ENCODE measurements around the gene PFKFB2.

The PFKFB2 gene

DNA sequence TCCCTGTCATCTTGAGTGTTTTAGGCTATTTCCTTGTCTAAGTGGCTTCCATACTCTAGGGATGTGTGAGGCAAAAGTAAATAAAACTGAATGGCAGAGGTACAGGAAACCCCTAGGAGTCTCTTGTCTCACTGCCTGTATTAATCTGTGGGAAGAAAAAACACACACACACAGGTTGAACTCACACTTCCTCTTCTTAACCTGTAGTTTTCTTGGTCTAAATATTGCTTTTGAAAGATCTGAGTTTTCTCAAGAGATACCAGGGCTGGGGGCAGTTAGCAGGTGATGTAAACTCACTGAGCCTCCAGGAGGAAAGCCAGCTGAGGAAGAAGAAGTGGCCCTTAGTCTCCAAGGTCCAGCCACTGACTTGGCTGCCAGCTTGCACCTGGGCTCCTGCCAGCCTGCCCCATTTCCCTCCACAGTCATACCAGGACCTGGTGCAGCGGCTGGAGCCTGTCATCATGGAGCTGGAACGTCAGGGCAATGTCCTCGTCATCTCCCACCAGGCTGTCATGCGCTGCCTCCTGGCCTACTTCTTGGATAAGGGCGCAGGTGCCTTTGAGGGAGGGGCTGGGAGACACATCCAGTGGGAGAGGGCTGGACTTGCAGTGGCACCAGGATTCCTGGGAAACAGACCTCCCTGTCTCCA is 16.9 kb downstream of the PFKFB2 start:
- DNase-seq = no peak

DNA sequence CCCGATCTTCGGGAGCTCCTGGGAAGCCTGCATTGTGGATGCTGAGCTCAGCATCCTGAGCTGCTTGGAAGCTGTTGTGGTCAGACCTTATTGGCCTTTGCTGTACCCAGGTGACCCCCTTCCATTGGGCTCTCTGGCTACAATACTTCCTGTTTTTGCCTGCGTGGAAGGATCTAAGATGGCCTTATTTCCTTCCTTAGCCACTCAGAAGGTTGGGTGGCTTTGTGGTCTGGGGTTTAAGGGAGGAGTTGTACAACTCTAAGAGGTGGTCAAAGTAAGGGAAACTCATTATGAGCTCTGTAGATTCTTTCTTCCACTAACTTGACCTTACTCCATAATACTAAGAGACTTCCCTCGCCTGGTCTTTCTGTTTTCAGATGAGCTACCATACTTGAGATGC is 17.7 kb downstream of the PFKFB2 start:
- DNase-seq = no peak

GRCh38 chr1:207071426-207071825 is 18.4 kb downstream of the PFKFB2 start:
- DNase-seq = no peak

- no peak for DNase-seq
Measured at GRCh38 chr1:207072233-207072632, 19.2 kb downstream of the PFKFB2 start.

- no peak for DNase-seq
Measured at GRCh38 chr1:207073906-207074820, 21.1 kb downstream of the PFKFB2 start.

DNA sequence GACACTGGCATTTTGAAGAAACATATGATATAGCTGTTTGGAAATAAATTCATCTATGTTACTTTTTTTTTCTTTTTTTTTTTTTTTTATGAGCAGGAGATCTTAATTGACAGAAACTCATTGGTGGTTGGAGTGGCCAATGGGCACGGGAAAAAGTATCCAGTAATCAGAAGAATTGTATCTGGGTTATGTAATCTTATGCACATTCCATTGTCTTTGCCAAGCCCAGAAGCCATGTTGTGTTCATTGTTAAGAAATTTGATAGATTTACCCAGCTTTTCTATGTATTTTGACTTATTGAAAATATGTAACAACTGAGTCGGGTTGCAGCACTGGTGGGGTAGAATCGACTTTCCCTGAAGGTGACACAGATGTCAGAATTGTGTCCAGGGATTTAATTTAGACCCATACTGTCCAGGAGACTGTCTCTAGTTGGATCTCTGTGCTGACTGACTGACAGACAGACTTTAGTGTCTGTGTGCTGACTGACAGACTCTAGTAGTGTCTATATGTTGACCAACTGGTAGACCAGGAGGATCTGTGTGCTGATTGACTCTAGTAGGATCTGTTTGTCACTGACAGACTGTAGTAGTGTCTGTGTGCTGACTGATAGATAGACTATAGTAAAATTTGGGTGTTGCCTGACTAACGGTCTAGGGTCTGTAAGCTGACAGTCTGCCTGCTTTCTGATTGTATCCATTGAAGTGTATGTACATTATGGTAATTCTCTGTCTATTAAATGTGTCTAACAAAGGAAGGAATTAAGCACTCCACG is 23.3 kb downstream of the PFKFB2 start:
- no peak for DNase-seq

GRCh38 chr1:207077012-207077411 is 23.9 kb downstream of the PFKFB2 start:
- DNase-seq = no peak

- DNase-seq = peak; percentile 44 to 68
Measured at GRCh38 chr1:207077470-207078377, 24.6 kb downstream of the PFKFB2 start.

- DNase-seq = no peak
Measured at GRCh38 chr1:207078578-207079132, 25.6 kb downstream of the PFKFB2 start.

GRCh38 chr1:207079706-207080241 is 26.7 kb downstream of the PFKFB2 start:
- no peak for DNase-seq

DNA sequence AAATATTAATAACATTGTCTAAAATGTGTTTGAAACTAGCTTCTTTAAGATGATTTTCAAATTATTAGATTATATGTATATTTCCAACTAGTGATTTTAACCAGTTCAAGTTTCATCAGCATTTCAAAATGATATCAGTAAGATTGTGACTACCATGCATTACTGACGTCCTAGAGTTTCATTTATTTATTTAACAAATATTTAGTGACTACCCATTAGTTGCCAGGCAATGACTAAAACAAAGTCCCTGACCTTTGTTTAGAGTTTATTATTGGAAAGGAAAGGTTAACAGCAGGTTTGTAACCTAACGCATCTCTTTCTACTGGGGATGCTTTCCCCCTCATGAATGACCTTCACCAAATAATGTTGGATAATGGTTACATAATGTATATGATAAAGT is 28.0 kb downstream of the PFKFB2 start:
- no peak for DNase-seq

- DNase-seq = no peak
Measured at GRCh38 chr1:207081806-207082205, 28.7 kb downstream of the PFKFB2 start.

DNA sequence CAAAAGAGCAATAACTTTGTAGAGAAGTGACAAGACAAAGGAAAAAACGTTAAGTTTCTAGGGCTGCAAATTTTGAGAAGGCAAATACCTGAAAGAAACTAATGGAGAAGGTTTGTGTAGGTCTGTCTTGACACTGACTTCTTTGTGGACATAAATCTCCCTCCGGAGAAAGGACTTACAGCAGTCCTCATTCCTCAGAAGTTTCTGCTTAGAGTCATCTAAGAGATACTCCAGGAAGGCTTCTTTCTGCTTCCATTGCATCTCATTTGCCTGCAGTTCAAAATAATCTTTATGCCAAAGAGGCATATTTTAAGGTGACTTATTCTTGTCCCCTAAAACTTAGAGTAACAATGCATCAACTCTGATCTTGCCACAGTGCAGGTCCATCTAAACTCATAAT is 31.2 kb downstream of the PFKFB2 start:
- no peak for DNase-seq

- DNase-seq = peak; percentile 44 to 54
Measured at GRCh38 chr1:207084701-207085180, 31.7 kb downstream of the PFKFB2 start.

- DNase-seq = no peak
Measured at GRCh38 chr1:207085887-207086286, 32.8 kb downstream of the PFKFB2 start.

DNA sequence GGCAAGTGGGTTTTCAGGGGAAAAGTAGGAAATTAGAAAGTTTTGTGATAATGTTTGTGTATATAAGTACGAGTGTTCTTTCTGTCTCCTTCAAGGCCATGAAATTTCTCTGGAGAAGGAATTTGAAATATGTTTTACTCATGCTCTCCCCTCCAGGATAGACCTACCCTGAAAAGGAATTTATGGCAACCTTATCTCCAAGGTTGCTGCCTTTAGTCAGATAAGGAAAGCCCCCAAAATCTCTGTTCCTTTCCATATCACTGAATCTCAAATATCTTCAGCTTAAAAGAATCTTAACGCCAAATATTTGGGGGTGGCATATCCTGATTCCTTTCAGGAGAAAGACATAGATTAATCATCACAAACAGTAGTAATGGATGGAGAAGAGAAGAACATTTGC is 35.1 kb downstream of the PFKFB2 start:
- DNase-seq = no peak

DNA sequence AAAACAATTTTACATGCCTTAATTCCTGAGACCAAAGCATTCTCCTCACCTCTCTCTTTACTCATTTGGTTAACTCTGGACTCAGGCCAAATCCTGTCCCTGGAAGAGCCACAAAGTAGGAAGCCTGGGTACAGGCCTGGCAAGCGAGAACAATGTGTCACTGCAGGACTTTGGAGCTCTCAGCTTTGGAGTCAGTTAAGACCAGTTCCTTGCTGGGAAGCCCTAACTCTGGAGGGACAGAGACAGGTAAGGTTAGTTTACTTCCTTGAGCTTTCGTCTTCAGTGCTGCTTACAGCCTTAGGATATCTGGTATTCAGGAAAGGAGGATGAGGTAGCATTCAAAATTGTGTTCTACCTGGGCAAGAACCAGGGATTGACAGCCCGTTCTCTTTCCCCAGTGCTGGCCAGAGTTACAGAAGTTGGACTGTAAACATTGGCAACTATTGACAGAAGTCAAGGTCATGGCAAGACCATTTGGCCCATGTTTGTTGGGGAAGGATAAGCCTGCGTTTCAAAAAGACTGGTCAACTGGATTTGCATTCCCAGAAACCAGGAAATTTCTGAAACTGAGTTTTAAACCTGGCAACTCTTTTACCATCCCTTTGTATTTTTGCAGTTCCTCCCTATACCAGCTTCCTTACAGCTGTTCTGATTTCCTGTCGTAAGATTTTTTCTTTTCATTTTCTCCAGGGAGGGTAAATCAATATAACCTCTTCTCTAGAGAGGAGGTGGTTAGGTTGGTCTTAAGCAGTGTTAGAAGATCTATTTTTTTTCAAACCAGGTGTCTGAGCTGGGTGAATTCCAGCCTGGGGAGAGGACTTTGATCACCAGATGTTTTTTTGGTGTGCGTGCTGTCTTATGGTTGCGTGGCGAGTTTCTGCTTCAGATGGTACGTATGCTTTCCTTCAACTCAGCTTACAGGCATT is 35.9 kb downstream of the PFKFB2 start, which contains the start of gene C4BPB:
C4BPB (plus strand) TSS at position 160 of the 926 bp plus-strand sequence; CDS start at position 832, 672 bp downstream.
- no peak for DNase-seq

DNA sequence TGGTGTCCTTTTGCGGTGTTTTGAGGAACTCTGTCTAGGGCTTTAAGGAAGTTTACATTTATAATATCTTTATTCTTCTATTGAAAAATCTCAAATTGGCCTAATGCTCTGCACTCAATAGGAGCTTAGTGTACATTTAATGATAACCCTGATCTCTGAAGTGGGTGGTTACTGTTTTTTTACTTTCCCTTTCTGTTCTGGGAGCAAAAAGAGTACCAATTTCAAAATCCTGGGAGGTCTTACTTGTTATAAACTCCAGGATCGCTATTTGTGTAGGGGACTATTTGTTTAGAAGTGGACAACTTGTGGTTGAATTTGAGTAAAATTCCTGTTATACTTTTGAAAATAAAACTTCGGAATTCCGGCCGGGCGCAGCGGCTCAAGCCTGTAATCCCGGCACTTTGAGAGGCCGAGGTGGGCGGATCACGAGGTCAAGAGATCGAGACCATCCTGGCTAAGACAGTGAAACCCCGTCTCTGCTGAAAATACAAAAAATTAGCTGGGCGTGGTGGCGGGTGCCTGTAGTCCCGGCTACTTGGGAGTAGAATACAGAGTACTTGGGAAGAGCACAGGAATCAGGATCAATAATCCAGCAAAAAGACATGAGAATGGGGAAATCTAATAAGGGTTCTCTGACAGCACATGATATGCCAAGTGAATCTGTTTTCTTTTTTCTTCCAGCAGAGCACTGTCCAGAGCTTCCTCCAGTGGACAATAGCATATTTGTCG is 36.7 kb downstream of the PFKFB2 start:
- DNase-seq = no peak

DNA sequence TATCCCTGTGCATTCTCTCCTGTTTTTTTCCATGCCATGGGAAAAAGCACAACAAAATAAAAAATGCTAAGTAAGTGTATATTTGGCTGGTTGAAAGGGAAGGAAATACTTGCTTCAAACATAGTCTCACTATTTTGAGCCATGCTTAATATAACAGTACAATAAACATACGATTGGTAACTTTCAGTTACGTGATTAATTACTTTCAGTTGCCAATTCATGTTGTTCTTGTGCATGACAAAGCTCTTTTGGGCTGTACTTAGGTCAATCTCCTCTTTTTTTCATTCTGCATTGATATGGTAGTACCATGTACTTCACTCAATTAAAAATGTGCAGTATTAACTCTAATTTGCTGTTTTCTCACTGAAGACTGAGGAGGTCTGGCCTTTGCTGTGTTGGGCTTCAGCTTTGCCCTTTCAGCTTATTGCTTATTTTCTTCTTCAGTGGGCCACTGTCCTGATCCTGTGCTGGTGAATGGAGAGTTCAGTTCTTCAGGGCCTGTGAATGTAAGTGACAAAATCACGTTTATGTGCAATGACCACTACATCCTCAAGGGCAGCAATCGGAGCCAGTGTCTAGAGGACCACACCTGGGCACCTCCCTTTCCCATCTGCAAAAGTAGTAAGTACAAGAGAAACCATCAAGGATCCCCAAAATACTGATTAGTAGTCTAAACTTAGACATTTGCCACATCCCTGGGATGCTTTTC is 38.3 kb downstream of the PFKFB2 start:
- no peak for DNase-seq
